ENCODE measurements around the gene TMEM203. TPM values are rescaled to one million over a fixed set of nuclear protein-coding genes. Genes with fewer than 3 reads are reported as not detected.

TMEM203 gene
- total and polyA plus RNA-seq, 2 of the 13 experiments (the other 11 are each of a cell fraction or from before 2014, with no cell fraction given) = 23.4 to 36.7 TPM

DNA sequence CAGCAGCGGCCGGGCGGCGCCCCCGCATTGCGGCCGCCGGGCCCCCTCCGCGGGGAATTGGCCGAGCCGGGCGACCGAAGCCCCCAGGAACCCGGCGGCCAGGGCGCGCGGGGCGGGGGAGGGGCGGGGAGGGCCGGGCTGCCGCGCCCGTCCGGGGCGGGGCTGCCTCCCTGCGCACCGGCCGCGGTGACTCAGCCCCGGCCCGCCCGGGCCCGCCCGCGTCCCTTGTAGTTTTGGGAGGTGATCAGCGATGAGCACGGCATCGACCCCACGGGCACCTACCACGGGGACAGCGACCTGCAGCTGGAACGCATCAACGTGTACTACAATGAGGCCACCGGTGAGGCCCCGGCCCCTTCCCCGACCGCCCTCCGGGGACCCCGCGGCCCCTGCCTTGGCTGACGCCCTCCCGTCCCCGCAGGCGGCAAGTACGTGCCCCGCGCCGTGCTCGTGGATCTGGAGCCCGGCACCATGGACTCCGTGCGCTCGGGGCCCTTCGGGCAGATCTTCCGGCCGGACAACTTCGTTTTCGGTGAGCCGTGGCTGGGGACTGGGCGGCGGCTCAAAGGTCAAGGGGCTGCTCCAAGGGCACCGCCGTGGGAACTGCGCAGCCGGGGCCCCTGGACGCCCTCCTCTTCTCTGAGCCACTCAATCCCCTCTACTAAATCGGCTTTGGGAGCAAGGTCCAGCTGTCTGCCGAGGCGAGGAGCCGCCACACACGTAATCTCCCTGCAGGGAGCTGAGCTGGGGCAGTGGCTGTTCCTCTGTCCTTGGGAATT, 36.2 kb upstream of the TMEM203 start (continued):
- TF ChIP-seq ZBTB7B (CRISPR knock-in tag; IDR thresholded peaks at IDR 0.05) (peak; percentile 63), EEA1 (CRISPR knock-in tag; IDR thresholded peaks at IDR 0.05; ENCODE audit: borderline replicate concordance) (no peak), ZNF773 (CRISPR knock-in tag; IDR thresholded peaks at IDR 0.05; ENCODE audit: borderline replicate concordance) (no peak), MTA3 (CRISPR knock-in tag; IDR thresholded peaks at IDR 0.05) (no peak), ZBTB42 (CRISPR knock-in tag; IDR thresholded peaks at IDR 0.05) (no peak), HOXA5 (CRISPR knock-in tag; IDR thresholded peaks at IDR 0.05) (peak; percentile 73; the same call in 1 of the 2 replicates), FOXK1 (CRISPR knock-in tag; IDR thresholded peaks at IDR 0.05; ENCODE audit: borderline replicate concordance, low read depth) (no peak), ZNF737 (CRISPR knock-in tag; IDR thresholded peaks at IDR 0.05; ENCODE audit: borderline replicate concordance) (no peak), CCAR2 (optimal IDR thresholded peaks at IDR 0.05; ENCODE audit: low read depth, low read length) (no peak), HOXA3 (CRISPR knock-in tag; IDR thresholded peaks at IDR 0.05) (peak; percentile 60), ZNF234 (CRISPR knock-in tag; conservative IDR thresholded peaks at IDR 0.05) (0 out of 2 replicates have a peak, but pooled peaks have one; percentile 12), ZNF253 (CRISPR knock-in tag; IDR thresholded peaks at IDR 0.05; ENCODE audit: borderline replicate concordance) (no peak), RARG (CRISPR knock-in tag; IDR thresholded peaks at IDR 0.05; ENCODE audit: low read depth) (no peak), SOX5 (CRISPR knock-in tag; IDR thresholded peaks at IDR 0.05; ENCODE audit: borderline replicate concordance) (no peak), RBM22 (optimal IDR thresholded peaks at IDR 0.05; ENCODE audit: low read length) (no peak), SSRP1 (CRISPR knock-in tag; IDR thresholded peaks at IDR 0.05) (no peak), ZNF788 (CRISPR knock-in tag; IDR thresholded peaks at IDR 0.05; ENCODE audit: borderline replicate concordance) (no peak; the same call in 1 of the 2 replicates), RAD51 (IDR thresholded peaks at IDR 0.05; ENCODE audit: borderline replicate concordance) (no peak)
- TF ChIP-seq, protein P1, sequence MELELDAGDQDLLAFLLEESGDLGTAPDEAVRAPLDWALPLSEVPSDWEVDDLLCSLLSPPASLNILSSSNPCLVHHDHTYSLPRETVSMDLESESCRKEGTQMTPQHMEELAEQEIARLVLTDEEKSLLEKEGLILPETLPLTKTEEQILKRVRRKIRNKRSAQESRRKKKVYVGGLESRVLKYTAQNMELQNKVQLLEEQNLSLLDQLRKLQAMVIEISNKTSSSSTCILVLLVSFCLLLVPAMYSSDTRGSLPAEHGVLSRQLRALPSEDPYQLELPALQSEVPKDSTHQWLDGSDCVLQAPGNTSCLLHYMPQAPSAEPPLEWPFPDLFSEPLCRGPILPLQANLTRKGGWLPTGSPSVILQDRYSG (CRISPR knock-in tag; IDR thresholded peaks at IDR 0.05) = no peak
- TF ChIP-seq, protein P2, sequence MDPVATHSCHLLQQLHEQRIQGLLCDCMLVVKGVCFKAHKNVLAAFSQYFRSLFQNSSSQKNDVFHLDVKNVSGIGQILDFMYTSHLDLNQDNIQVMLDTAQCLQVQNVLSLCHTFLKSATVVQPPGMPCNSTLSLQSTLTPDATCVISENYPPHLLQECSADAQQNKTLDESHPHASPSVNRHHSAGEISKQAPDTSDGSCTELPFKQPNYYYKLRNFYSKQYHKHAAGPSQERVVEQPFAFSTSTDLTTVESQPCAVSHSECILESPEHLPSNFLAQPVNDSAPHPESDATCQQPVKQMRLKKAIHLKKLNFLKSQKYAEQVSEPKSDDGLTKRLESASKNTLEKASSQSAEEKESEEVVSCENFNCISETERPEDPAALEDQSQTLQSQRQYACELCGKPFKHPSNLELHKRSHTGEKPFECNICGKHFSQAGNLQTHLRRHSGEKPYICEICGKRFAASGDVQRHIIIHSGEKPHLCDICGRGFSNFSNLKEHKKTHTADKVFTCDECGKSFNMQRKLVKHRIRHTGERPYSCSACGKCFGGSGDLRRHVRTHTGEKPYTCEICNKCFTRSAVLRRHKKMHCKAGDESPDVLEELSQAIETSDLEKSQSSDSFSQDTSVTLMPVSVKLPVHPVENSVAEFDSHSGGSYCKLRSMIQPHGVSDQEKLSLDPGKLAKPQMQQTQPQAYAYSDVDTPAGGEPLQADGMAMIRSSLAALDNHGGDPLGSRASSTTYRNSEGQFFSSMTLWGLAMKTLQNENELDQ (CRISPR knock-in tag; IDR thresholded peaks at IDR 0.05; ENCODE audit: borderline replicate concordance) = no peak
- TF ChIP-seq, protein P3, sequence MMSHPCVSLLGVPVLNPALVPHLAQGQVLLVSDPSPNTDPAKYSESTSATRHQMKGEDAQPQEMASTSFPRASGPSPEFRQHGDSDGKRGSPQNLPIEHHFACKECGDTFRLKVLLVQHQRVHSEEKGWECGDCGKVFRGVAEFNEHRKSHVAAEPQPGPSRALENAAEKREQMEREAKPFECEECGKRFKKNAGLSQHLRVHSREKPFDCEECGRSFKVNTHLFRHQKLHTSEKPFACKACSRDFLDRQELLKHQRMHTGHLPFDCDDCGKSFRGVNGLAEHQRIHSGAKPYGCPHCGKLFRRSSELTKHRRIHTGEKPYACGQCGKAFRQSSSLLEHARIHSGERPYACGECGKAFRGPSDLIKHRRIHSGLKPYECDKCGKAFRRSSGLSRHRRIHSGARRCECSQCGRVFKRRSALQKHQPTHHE (CRISPR knock-in tag; IDR thresholded peaks at IDR 0.05; ENCODE audit: borderline replicate concordance) = 0 out of 2 replicates have a peak, but pooled peaks have one; percentile 36
- TF ChIP-seq, protein P4, sequence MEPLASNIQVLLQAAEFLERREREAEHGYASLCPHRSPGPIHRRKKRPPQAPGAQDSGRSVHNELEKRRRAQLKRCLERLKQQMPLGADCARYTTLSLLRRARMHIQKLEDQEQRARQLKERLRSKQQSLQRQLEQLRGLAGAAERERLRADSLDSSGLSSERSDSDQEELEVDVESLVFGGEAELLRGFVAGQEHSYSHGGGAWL (CRISPR knock-in tag; IDR thresholded peaks at IDR 0.05) = no peak
- TF ChIP-seq, protein P5, sequence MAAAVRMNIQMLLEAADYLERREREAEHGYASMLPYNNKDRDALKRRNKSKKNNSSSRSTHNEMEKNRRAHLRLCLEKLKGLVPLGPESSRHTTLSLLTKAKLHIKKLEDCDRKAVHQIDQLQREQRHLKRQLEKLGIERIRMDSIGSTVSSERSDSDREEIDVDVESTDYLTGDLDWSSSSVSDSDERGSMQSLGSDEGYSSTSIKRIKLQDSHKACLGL (CRISPR knock-in tag; IDR thresholded peaks at IDR 0.05) = peak; percentile 61; the same call in 1 of the 2 replicates
- TF ChIP-seq, protein P6, sequence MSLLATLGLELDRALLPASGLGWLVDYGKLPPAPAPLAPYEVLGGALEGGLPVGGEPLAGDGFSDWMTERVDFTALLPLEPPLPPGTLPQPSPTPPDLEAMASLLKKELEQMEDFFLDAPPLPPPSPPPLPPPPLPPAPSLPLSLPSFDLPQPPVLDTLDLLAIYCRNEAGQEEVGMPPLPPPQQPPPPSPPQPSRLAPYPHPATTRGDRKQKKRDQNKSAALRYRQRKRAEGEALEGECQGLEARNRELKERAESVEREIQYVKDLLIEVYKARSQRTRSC (CRISPR knock-in tag; IDR thresholded peaks at IDR 0.05; ENCODE audit: low read depth) = 0 out of 2 replicates have a peak, but pooled peaks have one; percentile 33
